CD4-positive, alpha-beta memory T cell (primary cell): ENCODE measurements around the gene NDUFAF4. TPM values are rescaled to one million over a fixed set of nuclear protein-coding genes. Genes with fewer than 3 reads are reported as not detected.

ENCODE experiments used
- CTCF ChIA-PET: fragments of 350-600 bp; sonication (Branson Sonifier 250); formaldehyde crosslinking; loops from one replicate; lab custom pipeline; 2021; ENCODE audit warnings: inconsistent platforms; ENCODE audit not compliant: partially characterized antibody; lab: Charles Lee
- POLR2A ChIA-PET: fragments of 350-600 bp; sonication (Branson Sonifier 250); formaldehyde crosslinking; loops from one replicate; lab custom pipeline; 2021; ENCODE audit not compliant: partially characterized antibody; lab: Charles Lee
- DNase-seq, 5 donors: peaks; one replicate each; pipeline versions ENCODE4 v3.0.0 to v3.0.0-alpha.2; 2020 to 2022; ENCODE audit warnings: mixed read lengths in 1 of 5
- H3K27ac ChIP-seq: one replicate; pipeline ENCODE4 v1.7.0; 2013; ENCODE audit warnings: low read depth, low read length
- H3K27me3 ChIP-seq: 2 replicates; pipeline ENCODE4 v1.7.0; 2013; ENCODE audit warnings: mild to moderate bottlenecking, low read length, moderate library complexity; ENCODE audit not compliant: insufficient read depth
- H3K36me3 ChIP-seq: 2 replicates; pipeline ENCODE4 v1.7.0; 2013; ENCODE audit warnings: mild to moderate bottlenecking, low read length, moderate library complexity; ENCODE audit not compliant: insufficient read depth
- H3K4me1 ChIP-seq: 2 replicates; pipeline ENCODE4 v1.7.0; 2013; ENCODE audit warnings: mild to moderate bottlenecking, low read length, moderate library complexity; ENCODE audit not compliant: insufficient read depth
- H3K4me3 ChIP-seq, 2 donors: one replicate each; pipeline ENCODE4 v1.7.0; 2013; ENCODE audit warnings: low read length in 2 of 2, mild to moderate bottlenecking in 1 of 2
- H3K9me3 ChIP-seq, 2 donors: one replicate each; pipeline ENCODE4 v1.7.0; 2013; ENCODE audit warnings: low read length in 2 of 2, control low read depth in 1 of 2; ENCODE audit not compliant: control insufficient read depth in 1 of 2
- H3K27ac Mint-ChIP-seq, 7 donors: one replicate each; pipeline ENCODE4 v1.8.0; 2020 to 2021; ENCODE audit warnings: mixed read lengths in 7 of 7, mild to moderate bottlenecking in 6 of 7, inconsistent platforms in 3 of 7, moderate library complexity in 3 of 7
- H3K27me3 Mint-ChIP-seq, 2 donors: one replicate each; pipeline ENCODE4 v1.8.0; 2020 to 2021; ENCODE audit warnings: mixed read lengths in 2 of 2
- H3K36me3 Mint-ChIP-seq, 2 donors: one replicate each; pipeline ENCODE4 v1.8.0; 2020 to 2021; ENCODE audit warnings: mixed read lengths in 2 of 2, inconsistent platforms in 1 of 2, mild to moderate bottlenecking in 1 of 2
- H3K4me1 Mint-ChIP-seq, 4 donors: one replicate each; pipeline ENCODE4 v1.8.0; 2020 to 2021; ENCODE audit warnings: mixed read lengths in 4 of 4, mild to moderate bottlenecking in 1 of 4
- H3K4me3 Mint-ChIP-seq, 8 donors: one replicate each; pipeline ENCODE4 v1.8.0; 2020 to 2021; ENCODE audit warnings: mixed read lengths in 8 of 8, mild to moderate bottlenecking in 7 of 8, moderate library complexity in 6 of 8, inconsistent platforms in 3 of 8
- H3K9me3 Mint-ChIP-seq, 8 donors: one replicate each; pipeline ENCODE4 v1.8.0; 2020 to 2021; ENCODE audit warnings: mixed read lengths in 8 of 8, mild to moderate bottlenecking in 5 of 8, inconsistent platforms in 3 of 8, moderate library complexity in 1 of 8
- intact Hi-C: fragments of 100-400 bp; cut with micrococcal nuclease; formaldehyde crosslinking; loops from one replicate; pipeline ENCODE4 v1.15.1; 2023
- polyA plus RNA-seq, 2 donors: library from polyadenylated mRNA; unstranded; fragments of 300-500 nt; fragmentation: Illumina TruSeq; gene quantifications; one replicate each; pipeline ENCODE4 v1.2.3, GENCODE V29; 2021
- total RNA-seq, 2 experiments: library from RNA; stranded (reverse); gene quantifications; one replicate each; pipeline ENCODE4 v1.2.3, GENCODE V29; 2021

The NDUFAF4 gene
- 10 to 100 TPM; 24.3 to 27.5 TPM for total RNA-seq
- 10 to 100 TPM; 47.8 to 67.8 TPM for polyA plus RNA-seq

- H3K36me3 ChIP-seq: peaks cover 25% of the 10 kb centered on the region
- H3K27me3 Mint-ChIP-seq: peaks cover 2 to 11% of the 10 kb centered on the region in 2 donors
- no peaks in the 10 kb centered on the region for H3K27me3 ChIP-seq
- H3K9me3 Mint-ChIP-seq: peaks cover 0 to 1% (median 0%) of the 10 kb centered on the region in 8 donors
- peaks cover 34% of the 10 kb centered on the region for H3K4me1 ChIP-seq
- H3K36me3 Mint-ChIP-seq: peaks cover 7 to 27% of the 10 kb centered on the region in 2 donors
- POLR2A ChIA-PET: interaction anchor here (0.6 to 3.1 kb wide), 8 partner anchors 9 to 61 kb away, joined by 3 to 33 read pairs (median 4); partner anchors contain the start of genes GPR63 and KLHL32
- H3K4me3 Mint-ChIP-seq: peak within 1 kb of the TSS; percentile 86 to 99 (median 98)
- H3K4me1 Mint-ChIP-seq: peaks cover 17 to 31% (median 23%) of the 10 kb centered on the region in 4 donors
- CTCF ChIA-PET: interaction anchor here (0.6 to 2.3 kb wide), 18 partner anchors 8 to 399 kb away, joined by 3 to 25 read pairs (median 4); partner anchors contain the start of gene KLHL32
- H3K9me3 ChIP-seq: no peaks in the 10 kb centered on the region
- intact Hi-C loops: loop anchor here (1.0 to 5.0 kb wide), 10 partner anchors 27 to 1465 kb away; partner anchors contain the start of genes GPR63, KLHL32, MANEA and MMS22L
- peak; percentile 94 to 95 (median 94) for DNase-seq
- peak within 1 kb of the TSS; percentile 92 for H3K27ac ChIP-seq
- H3K27ac Mint-ChIP-seq: peak within 1 kb of the TSS; percentile 73 to 99 (median 98)
- peak within 1 kb of the TSS; percentile 92 to 96 for H3K4me3 ChIP-seq
Observed at GRCh38 chr6:96897396-96898240, at the start of gene NDUFAF4. NDUFAF4 (minus strand) TSS chr6:96897891; CDS start chr6:96897801, 90 bp downstream.

GRCh38 chr6:96947055-96947454 lies 49.4 kb upstream of the NDUFAF4 start:
- Histone ChIP-seq H3K27ac (no peak overlapping the region), H3K27me3 (no peaks in the 10 kb centered on the region), H3K9me3 (no peaks in the 10 kb centered on the region), H3K4me3 (no peak overlapping the region), H3K4me1 (peaks cover 6% of the 10 kb centered on the region), H3K36me3 (no peaks in the 10 kb centered on the region)
- peak in 1 of 5 donors; percentile 32 for DNase-seq
- Mint-ChIP-seq H3K27ac (peak overlapping the region in 2 of 7 donors; percentile 20 to 56), H3K4me3 (no peak overlapping the region), H3K4me1 (peaks cover 7 to 10% (median 7%) of the 10 kb centered on the region in 4 donors), H3K27me3 (no peaks in the 10 kb centered on the region), H3K9me3 (peaks cover 0 to 7% (median under 1%) of the 10 kb centered on the region in 8 donors), H3K36me3 (peaks cover 0 to 2% of the 10 kb centered on the region in 2 donors)
- intact Hi-C loops: no loop called here
- POLR2A ChIA-PET: interaction anchor here (0.6 kb wide), 1 partner anchor 40 kb away, joined by 3 read pairs; no protein-coding TSS in a partner anchor
- CTCF ChIA-PET: interaction anchor here (1.0 kb wide), 1 partner anchor 16 kb away, joined by 5 read pairs; no protein-coding TSS in a partner anchor

- CTCF ChIA-PET: no interaction called here
- no peak overlapping the region for H3K4me3 Mint-ChIP-seq
- H3K36me3 Mint-ChIP-seq: peaks cover 0 to 2% of the 10 kb centered on the region in 2 donors
Observed at GRCh38 chr6:96943555-96944215, 46.0 kb upstream of the NDUFAF4 start.

DNA sequence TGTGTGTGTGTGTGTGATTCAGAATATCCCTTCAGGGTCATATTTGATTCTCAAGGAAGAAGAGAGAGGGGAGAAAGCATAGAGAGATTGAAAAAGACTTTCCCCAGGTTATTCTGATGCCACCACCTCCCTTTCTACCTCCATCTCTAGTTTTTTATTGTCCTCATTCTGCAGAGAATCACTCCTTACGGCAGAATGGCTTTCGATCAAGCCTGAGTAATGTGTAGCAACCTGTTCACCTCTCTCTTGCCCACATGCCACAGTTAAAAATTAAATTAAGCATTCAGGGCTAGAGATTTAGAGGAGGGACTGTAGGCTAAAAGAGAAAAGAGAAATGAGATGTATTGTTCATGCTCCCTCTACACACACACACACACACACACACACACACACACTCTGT lies 45.0 kb upstream of the NDUFAF4 start:
- H3K4me1 ChIP-seq: peaks cover 6% of the 10 kb centered on the region
- no peaks in the 10 kb centered on the region for H3K9me3 ChIP-seq
- no peaks in the 10 kb centered on the region for H3K27me3 Mint-ChIP-seq
- CTCF ChIA-PET: no interaction called here
- POLR2A ChIA-PET: no interaction called here
- H3K36me3 Mint-ChIP-seq: peaks cover 0 to 2% of the 10 kb centered on the region in 2 donors
- no peak overlapping the region for H3K4me3 ChIP-seq
- DNase-seq: no peak
- intact Hi-C loops: no loop called here
- H3K4me1 Mint-ChIP-seq: peaks cover 7 to 10% (median 7%) of the 10 kb centered on the region in 4 donors
- H3K27ac Mint-ChIP-seq: peak overlapping the region in 1 of 7 donors; percentile 17
- H3K27ac ChIP-seq: no peak overlapping the region
- peaks cover 0 to 7% (median 0%) of the 10 kb centered on the region in 8 donors for H3K9me3 Mint-ChIP-seq
- no peak overlapping the region for H3K4me3 Mint-ChIP-seq
- H3K27me3 ChIP-seq: no peaks in the 10 kb centered on the region
- no peaks in the 10 kb centered on the region for H3K36me3 ChIP-seq

More at GRCh38 chr6:96943555-96944215, 46.0 kb upstream of the NDUFAF4 start:
- H3K4me1 Mint-ChIP-seq: peaks cover 7 to 10% (median 7%) of the 10 kb centered on the region in 4 donors
- Histone ChIP-seq H3K9me3 (no peaks in the 10 kb centered on the region), H3K4me3 (no peak overlapping the region), H3K27me3 (no peaks in the 10 kb centered on the region), H3K27ac (no peak overlapping the region), H3K36me3 (no peaks in the 10 kb centered on the region), H3K4me1 (peaks cover 6% of the 10 kb centered on the region)
- POLR2A ChIA-PET: no interaction called here
- no peaks in the 10 kb centered on the region for H3K27me3 Mint-ChIP-seq
- H3K9me3 Mint-ChIP-seq: peaks cover 0 to 7% (median 0%) of the 10 kb centered on the region in 8 donors
- intact Hi-C loops: no loop called here
- no peak overlapping the region for H3K27ac Mint-ChIP-seq
- DNase-seq: no peak

DNA sequence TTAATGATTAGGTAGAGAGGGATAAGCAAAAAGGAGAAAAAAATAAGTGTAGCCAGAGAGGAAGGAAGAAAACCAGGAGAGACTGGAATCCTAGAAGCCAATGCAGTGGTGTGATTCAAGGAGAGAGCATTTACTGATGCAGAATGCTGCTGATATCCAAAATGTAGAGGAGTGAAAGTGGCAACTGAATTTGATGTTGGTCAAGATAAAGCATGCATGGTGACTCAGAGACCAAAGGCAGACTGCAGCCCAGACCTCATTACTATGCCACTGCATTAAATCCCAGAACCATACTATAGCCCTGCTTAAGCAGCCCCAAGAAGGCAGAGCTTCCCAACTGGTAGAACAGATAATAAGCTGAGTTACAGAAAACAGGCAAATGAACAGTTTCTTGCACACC lies 42.6 kb upstream of the NDUFAF4 start:
- no peaks in the 10 kb centered on the region for H3K27me3 Mint-ChIP-seq

GRCh38 chr6:96939007-96939805 lies 41.5 kb upstream of the NDUFAF4 start:
- Mint-ChIP-seq H3K36me3 (no peaks in the 10 kb centered on the region), H3K4me3 (no peak overlapping the region), H3K27me3 (no peaks in the 10 kb centered on the region), H3K4me1 (peaks cover 0 to 3% (median 0%) of the 10 kb centered on the region in 4 donors), H3K9me3 (no peaks in the 10 kb centered on the region), H3K27ac (peak overlapping the region in 1 of 7 donors; percentile 70)
- no peak for DNase-seq
- no peaks in the 10 kb centered on the region for H3K9me3 ChIP-seq
- ChIA-PET CTCF (no interaction called here), POLR2A (no interaction called here)
- no peak overlapping the region for H3K27ac ChIP-seq
- intact Hi-C loops: no loop called here
- H3K4me1 ChIP-seq: no peaks in the 10 kb centered on the region
- no peak overlapping the region for H3K4me3 ChIP-seq
- H3K27me3 ChIP-seq: no peaks in the 10 kb centered on the region
- no peaks in the 10 kb centered on the region for H3K36me3 ChIP-seq

More for the DNA sequence above, 42.6 kb upstream of the NDUFAF4 start:
- Histone ChIP-seq H3K36me3 (no peaks in the 10 kb centered on the region), H3K4me3 (no peak overlapping the region), H3K27me3 (no peaks in the 10 kb centered on the region), H3K9me3 (no peaks in the 10 kb centered on the region), H3K4me1 (no peaks in the 10 kb centered on the region), H3K27ac (no peak overlapping the region)
- no peaks in the 10 kb centered on the region for H3K9me3 Mint-ChIP-seq
- intact Hi-C loops: no loop called here
- no peak overlapping the region for H3K4me3 Mint-ChIP-seq
- H3K36me3 Mint-ChIP-seq: no peaks in the 10 kb centered on the region
- DNase-seq: no peak
- H3K27ac Mint-ChIP-seq: no peak overlapping the region
- H3K4me1 Mint-ChIP-seq: peaks cover 0 to 3% (median 0%) of the 10 kb centered on the region in 4 donors
- ChIA-PET POLR2A (no interaction called here), CTCF (no interaction called here)
